Hepatocyte (in vitro differentiated cells): ENCODE results near the gene IDI1. TPM values are rescaled to one million over a fixed set of nuclear protein-coding genes. Genes with fewer than 3 reads are reported as not detected.
"Not testable (repeated sequence)": the region's sequence is repeated elsewhere in the genome, so short reads cannot be mapped to it uniquely, and the experiment has no call there.

ENCODE experiments used
- DNase-seq: peaks from one replicate; pipeline ENCODE4 v3.0.0-alpha.2; 2016; ENCODE audit warnings: low spot score
- H2AFZ ChIP-seq: fragments of 200-600 bp; sonication (generic); 2 replicates; pipeline ENCODE4 v1.6.0; 2016; ENCODE audit warnings: antibody characterized with exemption, mild to moderate bottlenecking
- H3K27ac ChIP-seq: fragments of 200-600 bp; sonication (generic); 2 replicates; pipeline ENCODE4 v1.5.1; 2016; ENCODE audit warnings: mild to moderate bottlenecking
- H3K27me3 ChIP-seq: fragments of 200-600 bp; sonication (generic); 2 replicates; pipeline ENCODE4 v1.6.1; 2016
- H3K36me3 ChIP-seq: fragments of 200-600 bp; sonication (generic); replicated peaks from 2 replicates; pipeline ENCODE4 v1.5.1; 2016; ENCODE audit warnings: low read depth; ENCODE audit not compliant: insufficient read depth
- H3K4me1 ChIP-seq: fragments of 200-600 bp; sonication (generic); 2 replicates; pipeline ENCODE4 v1.5.1; 2016; ENCODE audit warnings: mild to moderate bottlenecking, moderate library complexity; ENCODE audit not compliant: insufficient read depth
- H3K4me2 ChIP-seq: fragments of 200-600 bp; sonication (generic); 2 replicates; pipeline ENCODE4 v1.6.0; 2016
- H3K4me3 ChIP-seq: fragments of 200-600 bp; sonication (generic); 2 replicates; pipeline ENCODE4 v1.5.1; 2016; ENCODE audit warnings: mild to moderate bottlenecking
- H3K79me2 ChIP-seq: fragments of 200-600 bp; sonication (generic); 2 replicates; pipeline ENCODE4 v1.6.0; 2017; ENCODE audit warnings: mild to moderate bottlenecking
- H3K9me2 ChIP-seq: fragments of 200-600 bp; sonication (generic); replicated peaks from 2 replicates; pipeline ENCODE4 v1.6.0; 2017; ENCODE audit warnings: mild to moderate bottlenecking; ENCODE audit not compliant: insufficient read depth
- H3K9me3 ChIP-seq: fragments of 200-600 bp; sonication (generic); 2 replicates; pipeline ENCODE4 v1.5.1; 2016; ENCODE audit warnings: low read depth, mild to moderate bottlenecking
- H4K20me1 ChIP-seq: fragments of 200-600 bp; sonication (generic); 2 replicates; pipeline ENCODE4 v1.6.0; 2016; ENCODE audit warnings: mild to moderate bottlenecking; ENCODE audit not compliant: insufficient read depth, poor library complexity, severe bottlenecking
- CTCF ChIP-seq: fragments of 200-600 bp; sonication (generic); IDR thresholded peaks from 2 replicates; pipeline ENCODE4 v1.5.1; 2016; ENCODE audit warnings: antibody characterized with exemption, mild to moderate bottlenecking; ENCODE audit not compliant: poor library complexity
- EZH2 ChIP-seq: fragments of 200-600 bp; sonication (generic); IDR thresholded peaks from 2 replicates; pipeline ENCODE4 v1.6.1; 2016; ENCODE audit warnings: antibody characterized with exemption, mild to moderate bottlenecking, borderline replicate concordance
- EZH2phosphoT487 ChIP-seq: fragments of 200-600 bp; sonication (generic); IDR thresholded peaks from one replicate; pipeline ENCODE4 v1.6.1; 2018; ENCODE audit warnings: antibody characterized with exemption, mild to moderate bottlenecking, low read depth, moderate library complexity; ENCODE audit not compliant: unreplicated experiment, severe bottlenecking
- WGBS: methylation state at CpG from one replicate; pipeline ENCODE4 v1.1.6; 2016; ENCODE audit warnings: low lambda C conversion rate; ENCODE audit errors: missing lambda C conversion rate; 5-methylcytosine and 5-hydroxymethylcytosine counted together
- polyA plus RNA-seq: library from polyadenylated mRNA; unstranded; fragments of >200 nt; fragmentation: Nextera tagmentation; extraction: Ambion mirVana; gene quantifications from 2 replicates; pipeline ENCODE4 v1.2.1, GENCODE V29; 2016
- total RNA-seq: library from RNA; depleted of rRNA; stranded (reverse); fragments of >200 nt; gene quantifications from 2 replicates; pipeline ENCODE4 v1.2.3, GENCODE V29; 2014

Gene IDI1
- total and polyA plus RNA-seq, 2 experiments from 2014 or later, result 228 to 303 TPM

- H3K9me3 ChIP-seq, result no peaks in the 10 kb centered on the region
- no peak overlapping the region for H2AFZ ChIP-seq
- H3K4me2 ChIP-seq, result no peak overlapping the region
- no peak overlapping the region for H3K27ac ChIP-seq
- H3K4me1 ChIP-seq, result no peaks in the 10 kb centered on the region
- H4K20me1 ChIP-seq, result peaks cover 4% of the 10 kb centered on the region
- H3K27me3 ChIP-seq, result no peaks in the 10 kb centered on the region
- 82% methylated on average over 7 of the region's 7 CpGs for WGBS
- no peak overlapping the region for H3K4me3 ChIP-seq
- peaks cover 10% of the 10 kb centered on the region for H3K79me2 ChIP-seq
- H3K9me2 ChIP-seq, result no peaks in the 10 kb centered on the region
- H3K36me3 ChIP-seq, result no peaks in the 10 kb centered on the region
- DNase-seq, result no peak
- TF ChIP-seq EZH2phosphoT487 (no peak), EZH2 (no peak), CTCF (no peak)
These were observed 22.0 kb upstream of the IDI1 start for GRCh38 chr10:1070919-1071318.

DNA sequence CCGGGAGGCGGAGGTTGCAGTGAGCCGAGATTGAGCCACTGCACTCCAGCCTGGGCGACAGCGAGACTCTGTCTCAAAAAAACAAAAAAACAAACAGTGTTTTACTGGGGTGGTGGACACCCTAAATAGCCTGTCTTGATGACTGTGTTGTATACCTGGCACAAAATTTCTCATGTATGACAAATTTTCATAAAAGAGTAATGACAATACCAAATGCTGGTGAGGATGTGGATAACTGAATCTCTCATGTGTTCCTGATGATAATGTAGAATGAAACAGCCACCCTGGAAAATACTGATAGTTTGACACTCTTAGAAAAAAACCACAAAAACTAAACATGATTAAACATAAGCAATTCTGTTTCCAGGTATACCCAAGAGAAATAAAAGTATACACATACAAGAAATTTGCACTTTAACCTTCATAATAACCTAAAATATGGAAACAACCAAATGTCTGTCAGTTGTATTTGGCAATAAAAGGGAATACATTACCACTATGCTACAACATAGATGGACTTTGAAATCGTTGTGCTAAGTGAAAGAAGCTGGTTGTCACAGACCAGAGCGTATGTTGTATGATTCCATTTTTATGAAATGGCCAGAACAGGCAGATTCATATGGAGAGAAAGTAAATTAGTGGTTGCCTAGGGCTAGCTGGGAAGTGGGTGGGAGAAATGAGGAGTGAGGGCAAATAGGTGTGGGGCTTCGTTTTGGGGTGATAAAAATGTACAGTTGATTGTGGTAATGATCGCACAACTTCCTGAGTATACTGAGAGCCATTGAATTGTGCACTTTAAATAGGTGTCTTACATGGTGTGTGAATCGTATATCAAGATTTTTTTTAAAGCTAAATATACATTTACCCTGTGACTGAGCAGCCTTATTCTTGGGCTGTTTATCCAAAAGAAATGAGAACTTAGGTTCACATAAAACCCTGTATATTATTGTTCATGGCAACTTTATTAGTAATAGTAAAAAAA is 19.8 kb upstream of the IDI1 start:
- no peak overlapping the region for H3K4me3 ChIP-seq
- H3K9me3 ChIP-seq, result no peaks in the 10 kb centered on the region
- no peak overlapping the region for H2AFZ ChIP-seq
- peaks cover 4% of the 10 kb centered on the region for H4K20me1 ChIP-seq
- H3K27me3 ChIP-seq, result no peaks in the 10 kb centered on the region
- no peaks in the 10 kb centered on the region for H3K4me1 ChIP-seq
- H3K36me3 ChIP-seq, result no peaks in the 10 kb centered on the region
- 90% methylated on average over 8 of the region's 10 CpGs for WGBS
- H3K27ac ChIP-seq, result no peak overlapping the region
- H3K4me2 ChIP-seq, result no peak overlapping the region
- H3K9me2 ChIP-seq, result no peaks in the 10 kb centered on the region
- no peak for DNase-seq
- H3K79me2 ChIP-seq, result peaks cover 14% of the 10 kb centered on the region
- TF ChIP-seq EZH2 (no peak), CTCF (no peak), EZH2phosphoT487 (no peak)

DNA sequence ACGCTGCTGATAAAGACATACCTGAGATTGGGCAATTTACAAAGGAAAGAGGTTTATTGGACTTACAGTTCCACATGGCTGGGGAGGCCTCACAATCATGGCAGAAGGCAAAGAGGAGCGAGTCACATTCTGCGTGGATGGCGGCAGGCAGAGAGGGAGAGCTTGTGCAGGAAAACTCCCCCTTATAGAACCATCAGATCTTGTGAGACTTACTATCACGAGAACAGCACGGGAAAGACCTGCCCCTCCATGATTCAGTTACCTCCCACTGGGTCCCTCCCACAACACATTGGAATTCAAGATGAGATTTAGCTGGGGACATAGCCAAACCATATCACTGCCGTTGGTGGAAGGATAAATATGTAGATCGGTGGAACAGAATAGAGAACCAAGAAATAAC is 17.8 kb upstream of the IDI1 start:
- H3K9me3 ChIP-seq, H4K20me1 ChIP-seq, H3K4me1 ChIP-seq, H3K4me2 ChIP-seq, DNase-seq, H3K27ac ChIP-seq, H3K9me2 ChIP-seq, H2AFZ ChIP-seq, H3K4me3 ChIP-seq, H3K36me3 ChIP-seq, H3K27me3 ChIP-seq: not testable (repeated sequence)
- 89% methylated on average over 8 of the region's 8 CpGs for WGBS
- H3K79me2 ChIP-seq, result peaks cover 22% of the 10 kb centered on the region

- Histone ChIP-seq H3K4me3 (no peak overlapping the region), H3K9me2 (no peaks in the 10 kb centered on the region), H4K20me1 (peaks cover 4% of the 10 kb centered on the region), H3K79me2 (peaks cover 40% of the 10 kb centered on the region), H2AFZ (no peak overlapping the region), H3K36me3 (no peaks in the 10 kb centered on the region), H3K9me3 (no peaks in the 10 kb centered on the region), H3K4me2 (no peak overlapping the region), H3K4me1 (no peaks in the 10 kb centered on the region), H3K27me3 (no peaks in the 10 kb centered on the region), H3K27ac (no peak overlapping the region)
- 97% methylated on average over 4 of the region's 4 CpGs for WGBS
- DNase-seq, result no peak
- TF ChIP-seq CTCF, result no peak
- no peak for TF ChIP-seq EZH2phosphoT487
- TF ChIP-seq EZH2, result no peak
These were observed 16.0 kb upstream of the IDI1 start for GRCh38 chr10:1064964-1065247.
